ENCODE results near the gene SLCO1B3.

DNA sequence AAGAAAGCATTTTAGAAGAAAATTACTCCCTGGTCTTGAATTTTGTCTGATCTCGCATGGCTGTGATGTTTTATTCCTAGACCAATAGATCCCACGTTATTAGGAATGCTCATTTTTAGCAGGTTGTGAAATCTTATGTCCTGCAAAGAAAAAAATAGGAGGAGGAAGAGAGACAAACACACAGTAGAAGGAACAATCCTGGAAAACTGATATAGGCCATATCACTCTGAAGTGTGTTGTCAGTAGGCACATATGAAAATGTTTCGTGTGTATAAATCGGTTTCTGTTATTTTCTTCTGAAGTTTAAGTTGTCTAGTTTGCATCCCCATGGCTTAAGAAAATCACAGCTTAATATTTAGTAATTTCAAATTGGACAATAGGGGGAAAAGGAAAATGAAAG, 12.4 kb downstream of the SLCO1B3 start:
- TF ChIP-seq, protein P1, sequence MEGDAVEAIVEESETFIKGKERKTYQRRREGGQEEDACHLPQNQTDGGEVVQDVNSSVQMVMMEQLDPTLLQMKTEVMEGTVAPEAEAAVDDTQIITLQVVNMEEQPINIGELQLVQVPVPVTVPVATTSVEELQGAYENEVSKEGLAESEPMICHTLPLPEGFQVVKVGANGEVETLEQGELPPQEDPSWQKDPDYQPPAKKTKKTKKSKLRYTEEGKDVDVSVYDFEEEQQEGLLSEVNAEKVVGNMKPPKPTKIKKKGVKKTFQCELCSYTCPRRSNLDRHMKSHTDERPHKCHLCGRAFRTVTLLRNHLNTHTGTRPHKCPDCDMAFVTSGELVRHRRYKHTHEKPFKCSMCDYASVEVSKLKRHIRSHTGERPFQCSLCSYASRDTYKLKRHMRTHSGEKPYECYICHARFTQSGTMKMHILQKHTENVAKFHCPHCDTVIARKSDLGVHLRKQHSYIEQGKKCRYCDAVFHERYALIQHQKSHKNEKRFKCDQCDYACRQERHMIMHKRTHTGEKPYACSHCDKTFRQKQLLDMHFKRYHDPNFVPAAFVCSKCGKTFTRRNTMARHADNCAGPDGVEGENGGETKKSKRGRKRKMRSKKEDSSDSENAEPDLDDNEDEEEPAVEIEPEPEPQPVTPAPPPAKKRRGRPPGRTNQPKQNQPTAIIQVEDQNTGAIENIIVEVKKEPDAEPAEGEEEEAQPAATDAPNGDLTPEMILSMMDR (IDR thresholded peaks at IDR 0.05; ENCODE audit: low read depth, low read length, poor library complexity, severe bottlenecking): no peak
- TF ChIP-seq EZH2phosphoT487 (IDR thresholded peaks at IDR 0.05; ENCODE audit: borderline replicate concordance, low read length): no peak
